ENCODE data around the gene ARHGAP6.
"Not testable (repeated sequence)": the region's sequence is repeated elsewhere in the genome, so short reads cannot be mapped to it uniquely, and the experiment has no call there.

The ARHGAP6 gene

GRCh38 chrX:11131146-11131545 is 534.6 kb downstream of the ARHGAP6 start:
- no peak for DNase-seq

- DNase-seq: no peak
Observed at GRCh38 chrX:11130136-11130535, 535.6 kb downstream of the ARHGAP6 start.

- no peak for DNase-seq
Observed at GRCh38 chrX:11129534-11130105, 536.1 kb downstream of the ARHGAP6 start.

- no peak for DNase-seq
Observed at GRCh38 chrX:11125060-11125459, 540.7 kb downstream of the ARHGAP6 start.

- no peak for DNase-seq
Observed at GRCh38 chrX:11124112-11124511, 541.6 kb downstream of the ARHGAP6 start.

- not testable (repeated sequence) for DNase-seq
Observed at GRCh38 chrX:11123087-11123486, 542.6 kb downstream of the ARHGAP6 start.

- no peak for DNase-seq
Observed at GRCh38 chrX:11119313-11119943, 546.3 kb downstream of the ARHGAP6 start.

GRCh38 chrX:11117745-11118144 is 548.0 kb downstream of the ARHGAP6 start:
- DNase-seq: no peak

- no peak for DNase-seq
Observed at GRCh38 chrX:11113731-11114130, 552.0 kb downstream of the ARHGAP6 start.

- no peak for DNase-seq
Observed at GRCh38 chrX:11111947-11112346, 553.8 kb downstream of the ARHGAP6 start.

- DNase-seq: peak; percentile 88
Observed at GRCh38 chrX:11111037-11111851, 554.5 kb downstream of the ARHGAP6 start, which contains the start of gene HCCS. HCCS (plus strand) TSS chrX:11111332; CDS start chrX:11112061, 729 bp downstream.

- no peak for DNase-seq
Observed at GRCh38 chrX:11109968-11110367, 555.8 kb downstream of the ARHGAP6 start.

GRCh38 chrX:11108253-11108941 is 557.3 kb downstream of the ARHGAP6 start:
- DNase-seq: no peak

GRCh38 chrX:11105080-11105479 is 560.6 kb downstream of the ARHGAP6 start:
- no peak for DNase-seq

GRCh38 chrX:11103751-11104150 is 562.0 kb downstream of the ARHGAP6 start:
- no peak for DNase-seq

- no peak for DNase-seq
Observed at GRCh38 chrX:11103006-11103405, 562.7 kb downstream of the ARHGAP6 start.

- peak; percentile 18 for DNase-seq
Observed at GRCh38 chrX:11100281-11101035, 565.3 kb downstream of the ARHGAP6 start.

GRCh38 chrX:11099465-11099864 is 566.3 kb downstream of the ARHGAP6 start:
- no peak for DNase-seq

GRCh38 chrX:11097933-11098332 is 567.8 kb downstream of the ARHGAP6 start:
- DNase-seq: no peak

GRCh38 chrX:11089802-11090201 is 575.9 kb downstream of the ARHGAP6 start:
- no peak for DNase-seq

All from NCI-H2107 (cell line).